Fibroblast of skin of abdomen (primary cell): ENCODE data around the gene ACTBL2.

Source experiments
- DNase-seq: peaks from one replicate; pipeline ENCODE4 v3.0.0-alpha.2; 2013

Gene ACTBL2

GRCh38 chr5:57448751-57449150 lies 33.9 kb downstream of the ACTBL2 start:
- no peak for DNase-seq

- DNase-seq: no peak
Measured at GRCh38 chr5:57448287-57448686, 34.3 kb downstream of the ACTBL2 start.

GRCh38 chr5:57447658-57448057 lies 35.0 kb downstream of the ACTBL2 start:
- peak; percentile 86 for DNase-seq

GRCh38 chr5:57446966-57447365 lies 35.6 kb downstream of the ACTBL2 start:
- DNase-seq: no peak

- peak; percentile 53 for DNase-seq
Measured at GRCh38 chr5:57445705-57446037, 36.9 kb downstream of the ACTBL2 start.

GRCh38 chr5:57445006-57445704 lies 37.5 kb downstream of the ACTBL2 start:
- peak; percentile 33 for DNase-seq

GRCh38 chr5:57442080-57442839 lies 40.4 kb downstream of the ACTBL2 start:
- peak; percentile 99 for DNase-seq

GRCh38 chr5:57441557-57441956 lies 41.1 kb downstream of the ACTBL2 start:
- peak; percentile 98 for DNase-seq

- DNase-seq: no peak
Measured at GRCh38 chr5:57439601-57440000, 43.0 kb downstream of the ACTBL2 start.

- peak; percentile 57 for DNase-seq
Measured at GRCh38 chr5:57437976-57438805, 44.4 kb downstream of the ACTBL2 start.

- DNase-seq: no peak
Measured at GRCh38 chr5:57436586-57436985, 46.0 kb downstream of the ACTBL2 start.

- DNase-seq: peak; percentile 91
Measured at GRCh38 chr5:57435701-57436134, 46.9 kb downstream of the ACTBL2 start.

- DNase-seq: no peak
Measured at GRCh38 chr5:57434683-57435082, 47.9 kb downstream of the ACTBL2 start.

- DNase-seq: peak; percentile 90
Measured at GRCh38 chr5:57434227-57434640, 48.4 kb downstream of the ACTBL2 start.

- no peak for DNase-seq
Measured at GRCh38 chr5:57432876-57433275, 49.7 kb downstream of the ACTBL2 start.

GRCh38 chr5:57431759-57432158 lies 50.9 kb downstream of the ACTBL2 start:
- no peak for DNase-seq
